ENCODE results near the gene SEC16B.
"Not testable (repeated sequence)": the region's sequence is repeated elsewhere in the genome, so short reads cannot be mapped to it uniquely, and the experiment has no call there.

Gene SEC16B

GRCh38 chr1:177969825-177970371, at the start of gene SEC16B:
Gene SEC16B (minus strand): TSS chr1:177970058. CDS start chr1:177967981, 2,077 bp downstream.
- DNase-seq, result no peak

GRCh38 chr1:178019622-178020021, 49.8 kb upstream of the SEC16B start:
- DNase-seq, result no peak

GRCh38 chr1:178019208-178019607, 49.4 kb upstream of the SEC16B start:
- DNase-seq, result no peak

- DNase-seq, result no peak
Observed at GRCh38 chr1:178017517-178017916, 47.7 kb upstream of the SEC16B start.

- DNase-seq, result no peak
Observed at GRCh38 chr1:178011864-178012503, 42.1 kb upstream of the SEC16B start.

- no peak for DNase-seq
Observed at GRCh38 chr1:178011465-178011828, 41.6 kb upstream of the SEC16B start.

GRCh38 chr1:178010674-178011464, 41.0 kb upstream of the SEC16B start:
- no peak for DNase-seq

GRCh38 chr1:178006043-178006442, 36.2 kb upstream of the SEC16B start:
- no peak for DNase-seq

- DNase-seq, result no peak
Observed at GRCh38 chr1:178005450-178005849, 35.6 kb upstream of the SEC16B start.

- no peak for DNase-seq
Observed at GRCh38 chr1:178004926-178005391, 35.1 kb upstream of the SEC16B start.

- no peak for DNase-seq
Observed at GRCh38 chr1:177998696-177999631, 29.1 kb upstream of the SEC16B start.

- no peak for DNase-seq
Observed at GRCh38 chr1:177996957-177997356, 27.1 kb upstream of the SEC16B start.

- no peak for DNase-seq
Observed at GRCh38 chr1:177995369-177995768, 25.5 kb upstream of the SEC16B start.

GRCh38 chr1:177986281-177986680, 16.4 kb upstream of the SEC16B start:
- not testable (repeated sequence) for DNase-seq

- DNase-seq, result no peak
Observed at GRCh38 chr1:177984761-177985160, 14.9 kb upstream of the SEC16B start.

- no peak for DNase-seq
Observed at GRCh38 chr1:177984136-177984525, 14.3 kb upstream of the SEC16B start.

- DNase-seq, result no peak
Observed at GRCh38 chr1:177983482-177984135, 13.8 kb upstream of the SEC16B start.

GRCh38 chr1:177983077-177983476, 13.2 kb upstream of the SEC16B start:
- no peak for DNase-seq

- no peak for DNase-seq
Observed at GRCh38 chr1:177981200-177981599, 11.3 kb upstream of the SEC16B start.

- DNase-seq, result no peak
Observed at GRCh38 chr1:177979272-177979671, 9.4 kb upstream of the SEC16B start.

GRCh38 chr1:177978530-177978929, 8.7 kb upstream of the SEC16B start:
- DNase-seq, result no peak

- DNase-seq, result no peak
Observed at GRCh38 chr1:177977141-177977540, 7.3 kb upstream of the SEC16B start.
